8988T (cell line): ENCODE measurements around the gene DOK1.

ENCODE experiments used
- DNase-seq: peaks from one replicate; pipeline ENCODE4 v3.0.0; 2011

Gene DOK1

GRCh38 chr2:74603282-74604000, 48.9 kb downstream of the DOK1 start:
- no peak for DNase-seq

GRCh38 chr2:74606927-74607326, 52.4 kb downstream of the DOK1 start:
- DNase-seq = no peak
